ENCODE results near the gene DVL3. TPM values are rescaled to one million over a fixed set of nuclear protein-coding genes. Genes with fewer than 3 reads are reported as not detected.
"Not testable (repeated sequence)": the region's sequence is repeated elsewhere in the genome, so short reads cannot be mapped to it uniquely, and the experiment has no call there.

Gene DVL3
- total RNA-seq, 1 experiment from 2014 or later, result 60.7 TPM

DNA sequence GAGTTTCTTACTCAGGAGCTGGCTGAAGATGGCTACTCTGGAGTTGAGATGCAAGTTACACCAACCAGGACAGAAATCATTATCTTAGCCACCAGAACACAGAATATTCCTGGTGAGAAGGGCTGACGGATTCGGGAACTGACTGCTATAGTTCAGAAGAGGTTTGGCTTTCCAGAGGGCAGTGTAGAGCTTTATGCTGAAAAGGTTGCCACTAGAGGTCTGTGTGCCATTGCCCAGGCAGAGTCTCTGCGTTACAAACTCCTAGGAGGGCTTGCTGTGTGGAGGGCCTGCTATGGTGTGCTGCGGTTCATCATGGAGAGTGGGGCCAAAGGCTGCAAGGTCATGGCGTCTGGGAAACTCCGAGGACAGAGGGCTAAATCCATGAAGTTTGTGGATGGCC is 5.4 kb upstream of the DVL3 start:
- H3K27me3 ChIP-seq (ENCODE audit: insufficient read depth, low read length); BruUV-seq (replicated peaks); H3K4me2 ChIP-seq (ENCODE audit: low read length); H3K9me2 ChIP-seq (ENCODE audit: insufficient read depth); H3K9ac ChIP-seq (ENCODE audit: low read length); H2AFZ ChIP-seq (ENCODE audit: low read depth, low read length, poor library complexity, severe bottlenecking); H3K36me3 ChIP-seq (ENCODE audit: control insufficient read depth in 1 of 2, insufficient read depth in 2 of 2, low read length in 2 of 2); H3K27ac ChIP-seq (ENCODE audit: low read depth, low read length); CTCF ChIA-PET; H3K9me3 ChIP-seq (ENCODE audit: control insufficient read depth in 1 of 2, insufficient read depth in 1 of 2, low read depth in 1 of 2, low read length in 2 of 2); H4K20me1 ChIP-seq (ENCODE audit: insufficient read depth); H3K4me3 ChIP-seq (replicated peaks in 1 of 2; ENCODE audit: low read depth in 1 of 2, low read length in 2 of 2); H3K79me2 ChIP-seq (ENCODE audit: insufficient read depth, low read length); DNase-seq (ENCODE audit: low read depth, low spot score): not testable (repeated sequence)
- intact Hi-C loops (cut with micrococcal nuclease), result loop anchor here (1.0 kb wide), 1 partner anchor 140 kb away; no protein-coding TSS in a partner anchor
- peak; percentile 57 for ATAC-seq
- ChIA-PET POLR2A (interaction anchor here (1.0 kb wide), 1 partner anchor 15 kb away, joined by 3 read pairs; the partner anchor contains the start of gene EIF2B5), RAD21 (ENCODE audit: low non-redundant PET in 1 of 2, low total read pairs in 2 of 2, uncharacterized antibody in 2 of 2, unreplicated experiment in 2 of 2) (interaction anchor here in 1 of 2 experiments (0.6 to 0.8 kb wide), 2 partner anchors 122 to 387 kb away, joined by 4 read pairs; no protein-coding TSS in a partner anchor)
- TF ChIP-seq, protein P1, sequence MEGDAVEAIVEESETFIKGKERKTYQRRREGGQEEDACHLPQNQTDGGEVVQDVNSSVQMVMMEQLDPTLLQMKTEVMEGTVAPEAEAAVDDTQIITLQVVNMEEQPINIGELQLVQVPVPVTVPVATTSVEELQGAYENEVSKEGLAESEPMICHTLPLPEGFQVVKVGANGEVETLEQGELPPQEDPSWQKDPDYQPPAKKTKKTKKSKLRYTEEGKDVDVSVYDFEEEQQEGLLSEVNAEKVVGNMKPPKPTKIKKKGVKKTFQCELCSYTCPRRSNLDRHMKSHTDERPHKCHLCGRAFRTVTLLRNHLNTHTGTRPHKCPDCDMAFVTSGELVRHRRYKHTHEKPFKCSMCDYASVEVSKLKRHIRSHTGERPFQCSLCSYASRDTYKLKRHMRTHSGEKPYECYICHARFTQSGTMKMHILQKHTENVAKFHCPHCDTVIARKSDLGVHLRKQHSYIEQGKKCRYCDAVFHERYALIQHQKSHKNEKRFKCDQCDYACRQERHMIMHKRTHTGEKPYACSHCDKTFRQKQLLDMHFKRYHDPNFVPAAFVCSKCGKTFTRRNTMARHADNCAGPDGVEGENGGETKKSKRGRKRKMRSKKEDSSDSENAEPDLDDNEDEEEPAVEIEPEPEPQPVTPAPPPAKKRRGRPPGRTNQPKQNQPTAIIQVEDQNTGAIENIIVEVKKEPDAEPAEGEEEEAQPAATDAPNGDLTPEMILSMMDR (IDR thresholded peaks at IDR 0.05 in 2 of 3, conservative IDR thresholded peaks at IDR 0.05 in 1 of 3; ENCODE audit: borderline replicate concordance in 1 of 3, insufficient read depth in 1 of 3, low read depth in 2 of 3, low read length in 2 of 3), result peak; percentile 18 to 62 (median 23); a peak in 2 of 6 replicates
- H3K4me1 ChIP-seq (ENCODE audit: control insufficient read depth in 1 of 2, insufficient read depth in 2 of 2, low read length in 2 of 2), result peaks cover 0 to 24% of the 10 kb centered on the region in 2 experiments; a peak in 2 of 4 replicates

DNA sequence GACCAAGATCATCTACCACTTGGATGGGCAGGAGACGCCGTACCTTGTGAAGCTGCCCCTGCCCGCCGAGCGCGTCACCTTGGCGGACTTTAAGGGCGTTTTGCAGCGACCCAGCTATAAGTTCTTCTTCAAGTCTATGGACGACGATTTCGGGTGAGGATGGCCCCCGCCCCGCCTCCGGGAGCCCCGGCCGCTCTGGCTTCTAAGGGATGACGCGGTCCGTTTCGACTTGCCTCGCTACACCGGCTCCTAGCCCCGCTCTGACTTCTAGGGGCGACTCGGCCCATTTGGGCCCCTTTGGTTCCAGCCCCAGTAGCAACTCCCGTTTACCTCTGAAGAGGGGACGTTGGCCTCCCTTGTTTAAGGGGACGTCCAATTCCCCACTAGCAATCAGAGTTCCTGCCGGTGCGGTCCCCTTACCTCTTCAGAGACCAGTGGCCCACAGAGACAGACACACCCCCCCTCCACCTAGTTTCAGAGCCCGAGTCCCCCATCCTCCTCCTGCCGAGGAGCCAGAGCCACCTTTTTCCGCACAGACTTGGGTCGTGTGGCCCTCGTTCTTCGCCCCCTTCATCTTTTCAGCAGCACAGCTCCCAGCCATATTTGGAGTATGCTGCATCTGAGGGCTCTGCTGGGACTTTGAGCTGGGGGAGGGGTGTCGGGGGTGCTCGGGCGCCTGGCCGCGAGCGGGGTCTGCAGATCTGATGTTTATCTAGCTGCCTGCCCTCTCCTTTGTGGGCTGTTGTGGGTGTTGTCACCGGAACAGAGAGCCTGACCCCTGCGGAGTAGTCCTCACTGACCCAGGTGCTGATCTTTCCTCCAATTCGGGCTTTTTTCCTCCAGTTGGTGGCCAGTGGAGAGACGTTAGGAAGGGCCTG is 706 bp downstream of the DVL3 start:
- Histone ChIP-seq H3K9me3 (ENCODE audit: control insufficient read depth in 1 of 2, insufficient read depth in 1 of 2, low read depth in 1 of 2, low read length in 2 of 2) (no peaks in the 10 kb centered on the region), H3K79me2 (ENCODE audit: insufficient read depth, low read length) (peaks cover 51% of the 10 kb centered on the region), H3K27ac (ENCODE audit: low read depth, low read length) (peak overlapping the region; percentile 89), H3K27me3 (ENCODE audit: insufficient read depth, low read length) (no peaks in the 10 kb centered on the region), H4K20me1 (ENCODE audit: insufficient read depth) (no peaks in the 10 kb centered on the region), H3K36me3 (ENCODE audit: control insufficient read depth in 1 of 2, insufficient read depth in 2 of 2, low read length in 2 of 2) (no peaks in the 10 kb centered on the region), H3K4me1 (ENCODE audit: control insufficient read depth in 1 of 2, insufficient read depth in 2 of 2, low read length in 2 of 2) (peaks cover 7 to 21% of the 10 kb centered on the region in 2 experiments; a peak in 3 of 4 replicates), H3K4me3 (replicated peaks in 1 of 2; ENCODE audit: low read depth in 1 of 2, low read length in 2 of 2) (peak overlapping the region; percentile 82 to 93), H3K9me2 (ENCODE audit: insufficient read depth) (no peaks in the 10 kb centered on the region), H3K4me2 (ENCODE audit: low read length) (peak overlapping the region; percentile 84), H3K9ac (ENCODE audit: low read length) (peak overlapping the region; percentile 82), H2AFZ (ENCODE audit: low read depth, low read length, poor library complexity, severe bottlenecking) (no peak overlapping the region)
- ChIA-PET CTCF (no interaction called here), RAD21 (ENCODE audit: low non-redundant PET in 1 of 2, low total read pairs in 2 of 2, uncharacterized antibody in 2 of 2, unreplicated experiment in 2 of 2) (no interaction called here), POLR2A (interaction anchor here (0.6 kb wide), 1 partner anchor 18 kb away, joined by 6 read pairs; no protein-coding TSS in a partner anchor)
- TF ChIP-seq ZFX (IDR thresholded peaks at IDR 0.05) (peak; percentile 63; the same call in 1 of the 2 replicates), TCF7L2 (IDR thresholded peaks at IDR 0.05; ENCODE audit: borderline replicate concordance, extremely low read depth, insufficient read depth, insufficient read length) (no peak)
- TF ChIP-seq, protein P1 (IDR thresholded peaks at IDR 0.05 in 2 of 3, conservative IDR thresholded peaks at IDR 0.05 in 1 of 3; ENCODE audit: borderline replicate concordance in 1 of 3, insufficient read depth in 1 of 3, low read depth in 2 of 3, low read length in 2 of 3), result no peak
- BruUV-seq (replicated peaks), result no TSS peak
- intact Hi-C loops (cut with micrococcal nuclease), result no loop called here
- DNase-seq (ENCODE audit: low read depth, low spot score), result no peak
- peak; percentile 38 for ATAC-seq
